ENCODE measurements around the gene TCF25. TPM values are rescaled to one million over a fixed set of nuclear protein-coding genes. Genes with fewer than 3 reads are reported as not detected.
A peak's percentile ranks its signal among the peaks of the same experiment; 100 is the strongest.

The TCF25 gene
- total and polyA plus RNA-seq, 10 donors, result 113 to 412 (median 251) TPM

- H3K4me1 ChIP-seq, result no peaks in the 10 kb centered on the region
- no peaks in the 10 kb centered on the region for H3K27me3 ChIP-seq (replicated peaks in 1 of 7)
- H3K27ac ChIP-seq, result no peak overlapping the region
- TF ChIP-seq POLR2AphosphoS5 (IDR thresholded peaks at IDR 0.05) (peak; percentile 3 to 72 (median 43)), POLR2A (IDR thresholded peaks at IDR 0.05) (no peak)
- TF ChIP-seq, protein P1, sequence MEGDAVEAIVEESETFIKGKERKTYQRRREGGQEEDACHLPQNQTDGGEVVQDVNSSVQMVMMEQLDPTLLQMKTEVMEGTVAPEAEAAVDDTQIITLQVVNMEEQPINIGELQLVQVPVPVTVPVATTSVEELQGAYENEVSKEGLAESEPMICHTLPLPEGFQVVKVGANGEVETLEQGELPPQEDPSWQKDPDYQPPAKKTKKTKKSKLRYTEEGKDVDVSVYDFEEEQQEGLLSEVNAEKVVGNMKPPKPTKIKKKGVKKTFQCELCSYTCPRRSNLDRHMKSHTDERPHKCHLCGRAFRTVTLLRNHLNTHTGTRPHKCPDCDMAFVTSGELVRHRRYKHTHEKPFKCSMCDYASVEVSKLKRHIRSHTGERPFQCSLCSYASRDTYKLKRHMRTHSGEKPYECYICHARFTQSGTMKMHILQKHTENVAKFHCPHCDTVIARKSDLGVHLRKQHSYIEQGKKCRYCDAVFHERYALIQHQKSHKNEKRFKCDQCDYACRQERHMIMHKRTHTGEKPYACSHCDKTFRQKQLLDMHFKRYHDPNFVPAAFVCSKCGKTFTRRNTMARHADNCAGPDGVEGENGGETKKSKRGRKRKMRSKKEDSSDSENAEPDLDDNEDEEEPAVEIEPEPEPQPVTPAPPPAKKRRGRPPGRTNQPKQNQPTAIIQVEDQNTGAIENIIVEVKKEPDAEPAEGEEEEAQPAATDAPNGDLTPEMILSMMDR (IDR thresholded peaks at IDR 0.05 in 8 of 11, conservative IDR thresholded peaks at IDR 0.05 in 3 of 11), result no peak
- H3K4me3 ChIP-seq, result no peak overlapping the region
- intact Hi-C loops (cut with DNase I; ENCODE audit: low total_unique reads), result no loop called here
- H3K9me3 ChIP-seq, result no peaks in the 10 kb centered on the region
- DNase-seq, result no peak
- 86 to 94% (median 93%) methylated on average over 8 to 16 of the region's 16 CpGs for WGBS, 5 donors
- H3K36me3 ChIP-seq, result peaks cover 2 to 100% (median 98%) of the 10 kb centered on the region in 6 donors
Observed at GRCh38 chr16:89890886-89891657, 17.7 kb downstream of the TCF25 start.

DNA sequence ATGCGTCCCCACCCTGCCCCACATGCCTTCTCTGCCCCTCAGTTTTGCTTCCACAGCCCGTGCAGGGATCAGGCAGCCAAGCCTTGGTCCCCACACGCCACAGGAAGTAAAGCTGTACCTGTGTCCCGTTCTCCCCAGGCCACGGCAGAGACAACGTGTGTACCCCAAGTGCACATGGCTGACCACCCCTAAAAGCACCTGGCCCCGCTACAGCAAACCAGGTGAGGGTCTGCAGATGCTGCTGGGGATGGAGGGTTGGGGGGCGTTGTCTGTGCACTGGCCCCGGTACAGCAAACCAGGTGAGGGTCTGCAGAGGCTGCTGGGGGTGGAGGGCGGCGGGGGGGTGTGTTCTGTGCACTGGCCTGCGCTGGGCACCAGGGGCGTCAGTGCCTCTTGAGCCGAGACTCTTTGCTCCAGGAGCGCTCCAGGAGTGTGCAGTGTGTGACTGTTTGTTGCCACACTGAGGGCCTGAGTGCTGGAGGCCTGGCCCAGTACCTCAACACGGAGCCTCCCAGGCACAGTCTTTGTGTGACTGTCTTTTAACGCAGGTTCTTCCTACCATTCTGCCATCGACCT lies 18.8 kb downstream of the TCF25 start:
- TF ChIP-seq POLR2AphosphoS5 (IDR thresholded peaks at IDR 0.05), result peak in 1 of 3 donors; percentile 19
- TF ChIP-seq, protein P1 (IDR thresholded peaks at IDR 0.05 in 8 of 11, conservative IDR thresholded peaks at IDR 0.05 in 3 of 11), result no peak
- TF ChIP-seq POLR2A (IDR thresholded peaks at IDR 0.05), result no peak
- no peak overlapping the region for H3K27ac ChIP-seq
- H3K4me3 ChIP-seq, result no peak overlapping the region
- intact Hi-C loops (cut with DNase I; ENCODE audit: low total_unique reads), result no loop called here
- WGBS, 5 donors, result 86 to 96% (median 94%) methylated on average over 17 to 18 of the region's 18 CpGs
- peaks cover 0 to 100% (median 98%) of the 10 kb centered on the region in 6 donors for H3K36me3 ChIP-seq
- no peak for DNase-seq
- no peaks in the 10 kb centered on the region for H3K27me3 ChIP-seq (replicated peaks in 1 of 7)
- H3K4me1 ChIP-seq, result no peaks in the 10 kb centered on the region
- H3K9me3 ChIP-seq, result no peaks in the 10 kb centered on the region

GRCh38 chr16:89892635-89893034 lies 19.2 kb downstream of the TCF25 start:
- Histone ChIP-seq H3K4me1 (no peaks in the 10 kb centered on the region), H3K4me3 (no peak overlapping the region), H3K9me3 (no peaks in the 10 kb centered on the region), H3K27me3 (replicated peaks in 1 of 7) (no peaks in the 10 kb centered on the region), H3K27ac (no peak overlapping the region), H3K36me3 (peaks cover 0 to 100% (median 97%) of the 10 kb centered on the region in 6 donors)
- no peak for DNase-seq
- no peak for TF ChIP-seq POLR2AphosphoS5 (IDR thresholded peaks at IDR 0.05)
- TF ChIP-seq, protein P1 (IDR thresholded peaks at IDR 0.05 in 8 of 11, conservative IDR thresholded peaks at IDR 0.05 in 3 of 11), result no peak
- TF ChIP-seq POLR2A (IDR thresholded peaks at IDR 0.05), result no peak
- WGBS, 5 donors, result 92 to 99% (median 98%) methylated on average over 9 of the region's 9 CpGs
- intact Hi-C loops (cut with DNase I; ENCODE audit: low total_unique reads), result no loop called here

Measured in spleen (tissue), 11 donors.